Coronary artery (tissue), 2 donors: ENCODE measurements around the gene AREG.

Source experiments
- DNase-seq: peaks from one replicate; pipeline ENCODE4 v3.0.0-alpha.2; 2017; ENCODE audit warnings: low spot score
- H3K27ac ChIP-seq, 2 donors: fragments of 200-600 bp; sonication (generic); one replicate each; pipeline ENCODE4 v1.5.1; 2016 to 2019
- H3K4me3 ChIP-seq: fragments of 200-600 bp; sonication (generic); 2 replicates; pipeline ENCODE4 v1.5.1; 2016; ENCODE audit warnings: mild to moderate bottlenecking, moderate library complexity
- TF ChIP-seq, protein P1 (sequence below): fragments of 200-600 bp; sonication (generic); IDR thresholded peaks from one replicate; pipeline ENCODE4 v1.5.1; 2019; ENCODE audit warnings: antibody characterized with exemption

Gene AREG

GRCh38 chr4:74475091-74475800 lies 30.3 kb downstream of the AREG start:
- no peak for DNase-seq
- TF ChIP-seq, protein P1, sequence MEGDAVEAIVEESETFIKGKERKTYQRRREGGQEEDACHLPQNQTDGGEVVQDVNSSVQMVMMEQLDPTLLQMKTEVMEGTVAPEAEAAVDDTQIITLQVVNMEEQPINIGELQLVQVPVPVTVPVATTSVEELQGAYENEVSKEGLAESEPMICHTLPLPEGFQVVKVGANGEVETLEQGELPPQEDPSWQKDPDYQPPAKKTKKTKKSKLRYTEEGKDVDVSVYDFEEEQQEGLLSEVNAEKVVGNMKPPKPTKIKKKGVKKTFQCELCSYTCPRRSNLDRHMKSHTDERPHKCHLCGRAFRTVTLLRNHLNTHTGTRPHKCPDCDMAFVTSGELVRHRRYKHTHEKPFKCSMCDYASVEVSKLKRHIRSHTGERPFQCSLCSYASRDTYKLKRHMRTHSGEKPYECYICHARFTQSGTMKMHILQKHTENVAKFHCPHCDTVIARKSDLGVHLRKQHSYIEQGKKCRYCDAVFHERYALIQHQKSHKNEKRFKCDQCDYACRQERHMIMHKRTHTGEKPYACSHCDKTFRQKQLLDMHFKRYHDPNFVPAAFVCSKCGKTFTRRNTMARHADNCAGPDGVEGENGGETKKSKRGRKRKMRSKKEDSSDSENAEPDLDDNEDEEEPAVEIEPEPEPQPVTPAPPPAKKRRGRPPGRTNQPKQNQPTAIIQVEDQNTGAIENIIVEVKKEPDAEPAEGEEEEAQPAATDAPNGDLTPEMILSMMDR: no peak
- no peak overlapping the region for H3K27ac ChIP-seq
- no peak overlapping the region for H3K4me3 ChIP-seq

- TF ChIP-seq, protein P1: no peak
- Histone ChIP-seq H3K27ac (no peak overlapping the region), H3K4me3 (no peak overlapping the region)
- DNase-seq: no peak
Measured at GRCh38 chr4:74475946-74476345, 31.0 kb downstream of the AREG start.

- DNase-seq: no peak
- TF ChIP-seq, protein P1: no peak
- H3K4me3 ChIP-seq: no peak overlapping the region
- no peak overlapping the region for H3K27ac ChIP-seq
Measured at GRCh38 chr4:74479009-74479408, 34.1 kb downstream of the AREG start.

GRCh38 chr4:74480267-74480666 lies 35.3 kb downstream of the AREG start:
- no peak for DNase-seq
- TF ChIP-seq, protein P1: no peak

GRCh38 chr4:74481891-74482609 lies 37.1 kb downstream of the AREG start:
- DNase-seq: no peak
- TF ChIP-seq, protein P1: no peak
- Histone ChIP-seq H3K4me3 (no peak overlapping the region), H3K27ac (no peak overlapping the region)

More at GRCh38 chr4:74480267-74480666, 35.3 kb downstream of the AREG start:
- no peak overlapping the region for H3K27ac ChIP-seq
- no peak overlapping the region for H3K4me3 ChIP-seq

DNA sequence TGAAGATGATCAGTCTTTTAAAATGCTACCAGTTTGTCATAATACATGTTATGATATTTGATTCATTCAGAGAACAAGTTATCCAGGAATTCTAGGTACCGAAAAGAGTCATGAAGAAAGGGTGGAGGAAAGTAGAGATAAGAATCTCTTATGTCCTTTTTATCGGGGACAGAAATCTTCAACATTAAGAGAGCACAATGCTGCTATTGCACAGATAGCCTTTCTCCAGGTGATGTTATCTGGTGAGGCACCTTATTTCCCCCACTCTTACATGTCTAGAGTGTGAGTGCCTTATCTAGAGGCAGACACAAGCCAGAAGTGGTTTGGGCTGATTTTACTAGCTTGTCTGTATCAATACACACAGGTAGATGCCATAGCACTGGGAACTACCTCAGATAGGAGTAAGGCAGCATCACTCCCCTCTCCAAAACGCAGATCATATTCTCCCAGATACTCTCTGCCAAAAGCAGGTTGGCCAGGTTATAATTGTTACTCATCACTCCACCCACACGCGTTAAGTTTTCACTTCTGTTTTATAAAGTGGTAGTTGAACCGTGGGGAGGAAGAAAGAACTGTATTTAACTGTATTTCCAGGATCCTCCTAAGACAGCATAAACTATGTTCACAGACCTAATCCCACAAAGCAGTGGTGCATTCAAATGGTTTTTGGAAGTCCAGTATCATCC lies 38.4 kb downstream of the AREG start:
- H3K27ac ChIP-seq: no peak overlapping the region
- DNase-seq: no peak
- no peak overlapping the region for H3K4me3 ChIP-seq
- TF ChIP-seq, protein P1: no peak
